HepG2 (cell line): ENCODE measurements around the gene NOC3L. TPM values are rescaled to one million over a fixed set of nuclear protein-coding genes. Genes with fewer than 3 reads are reported as not detected.

Source experiments
- polyA plus RNA-seq, 8 experiments: library from polyadenylated mRNA; depleted of rRNA in 3 of 8; stranded (reverse) in 7 of 8; unstranded in 1 of 8; fragments of >200 nt; fragmentation: Illumina TruSeq in 4 of 8; extraction: Trizol in 4 of 8; gene quantifications; 2 replicates each; pipeline versions ENCODE4 v1.2.1 to v1.2.3, GENCODE V29; 2011 to 2016; ENCODE audit warnings: low read depth in 4 of 8, missing spikeins in 1 of 8, mixed read lengths in 1 of 8; ENCODE audit not compliant: insufficient read depth in 1 of 8
- total RNA-seq, 5 experiments: library from RNA; depleted of rRNA; stranded (reverse); fragments of >200 nt; fragmentation: Illumina TruSeq; extraction: Trizol; gene quantifications; 2 replicates each; pipeline ENCODE4 v1.2.3, GENCODE V29; 2016; ENCODE audit warnings: low read depth in 1 of 5

The NOC3L gene
- total and polyA plus RNA-seq, 2 of the 13 experiments (the other 11 are each of a cell fraction or from before 2014, with no cell fraction given): 7.8 to 36.6 TPM

Other genes with a start within 250 kb of the NOC3L start
- gene TBC1D12, start 39.6 kb upstream of the NOC3L start, total RNA-seq (2016; rRNA removed; fragmentation: Illumina TruSeq; extraction: Trizol): 6.2 and 7.2 TPM in 2 replicates
- 4.7 and 5.7 TPM in 2 replicates for gene TBC1D12, start 39.6 kb upstream of the NOC3L start, polyA plus RNA-seq (2011; rRNA removed)
- 84.6 and 140 TPM in 2 replicates for gene HELLS, start 182.8 kb upstream of the NOC3L start, total RNA-seq (2016; rRNA removed; fragmentation: Illumina TruSeq; extraction: Trizol)
- gene HELLS, start 182.8 kb upstream of the NOC3L start, polyA plus RNA-seq (2011; rRNA removed): 16.0 and 22.6 TPM in 2 replicates